Activated CD8-positive, alpha-beta memory T cell treated with anti-CD3 and anti-CD28 coated beads, Interleukin-2, amount 50 U/mL, for 4 hours (primary cell): ENCODE data around the gene ERICH6B.

Experiments
- DNase-seq: peaks from one replicate; pipeline ENCODE4 v3.0.0-alpha.2; 2020

The ERICH6B gene

GRCh38 chr13:45540864-45541263 lies 74.7 kb downstream of the ERICH6B start:
- no peak for DNase-seq

GRCh38 chr13:45540195-45540594 lies 75.3 kb downstream of the ERICH6B start:
- DNase-seq = no peak

- no peak for DNase-seq
Observed at GRCh38 chr13:45538382-45538781, 77.2 kb downstream of the ERICH6B start.

- DNase-seq = no peak
Observed at GRCh38 chr13:45537516-45537915, 78.0 kb downstream of the ERICH6B start.

- no peak for DNase-seq
Observed at GRCh38 chr13:45536224-45536623, 79.3 kb downstream of the ERICH6B start.

GRCh38 chr13:45534604-45535003 lies 80.9 kb downstream of the ERICH6B start:
- no peak for DNase-seq

- no peak for DNase-seq
Observed at GRCh38 chr13:45529758-45530157, 85.8 kb downstream of the ERICH6B start.

- DNase-seq = no peak
Observed at GRCh38 chr13:45527699-45528462, 87.7 kb downstream of the ERICH6B start.

GRCh38 chr13:45522571-45522970 lies 93.0 kb downstream of the ERICH6B start:
- no peak for DNase-seq

- no peak for DNase-seq
Observed at GRCh38 chr13:45521297-45521696, 94.2 kb downstream of the ERICH6B start.

GRCh38 chr13:45519493-45519892 lies 96.0 kb downstream of the ERICH6B start:
- DNase-seq = no peak

GRCh38 chr13:45518525-45519245 lies 96.9 kb downstream of the ERICH6B start:
- DNase-seq = no peak

GRCh38 chr13:45516757-45517156 lies 98.8 kb downstream of the ERICH6B start:
- no peak for DNase-seq

- no peak for DNase-seq
Observed at GRCh38 chr13:45512098-45512496, 103.4 kb downstream of the ERICH6B start.

- no peak for DNase-seq
Observed at GRCh38 chr13:45511310-45512097, 104.0 kb downstream of the ERICH6B start.

- no peak for DNase-seq
Observed at GRCh38 chr13:45510672-45511071, 104.9 kb downstream of the ERICH6B start.

GRCh38 chr13:45508776-45509175 lies 106.8 kb downstream of the ERICH6B start:
- DNase-seq = no peak

GRCh38 chr13:45506811-45507210 lies 108.7 kb downstream of the ERICH6B start:
- no peak for DNase-seq

GRCh38 chr13:45503658-45504057 lies 111.9 kb downstream of the ERICH6B start:
- no peak for DNase-seq

GRCh38 chr13:45501175-45501526 lies 114.4 kb downstream of the ERICH6B start:
- DNase-seq = no peak

GRCh38 chr13:45500492-45501174 lies 114.9 kb downstream of the ERICH6B start:
- DNase-seq = no peak

- no peak for DNase-seq
Observed at GRCh38 chr13:45496942-45497341, 118.6 kb downstream of the ERICH6B start.

- no peak for DNase-seq
Observed at GRCh38 chr13:45492538-45492937, 123.0 kb downstream of the ERICH6B start.
